Thoracic aorta (tissue), 2 donors: ENCODE results near the gene RNF223. TPM values are rescaled to one million over a fixed set of nuclear protein-coding genes. Genes with fewer than 3 reads are reported as not detected.
"Not testable (repeated sequence)": the region's sequence is repeated elsewhere in the genome, so short reads cannot be mapped to it uniquely, and the experiment has no call there.

Experiments used
- ATAC-seq: fragments of 150-250 bp; one replicate; pipeline ENCODE4 v1.8.0; 2017; ENCODE audit warnings: low read depth; ENCODE audit not compliant: insufficient number of reproducible peaks, low FRiP score
- DNase-seq: peaks from one replicate; pipeline ENCODE4 v3.0.0-alpha.2; 2020; ENCODE audit warnings: low spot score
- H3K27ac ChIP-seq, 2 donors: fragments of 200-600 bp; sonication (generic); 1 replicate in 1 of 2; 2 replicates in 1 of 2; pipeline ENCODE4 v1.5.1; 2016; ENCODE audit warnings: mild to moderate bottlenecking in 2 of 2, moderate library complexity in 2 of 2
- H3K27me3 ChIP-seq: fragments of 200-600 bp; sonication (generic); replicated peaks from 2 replicates; pipeline ENCODE4 v1.6.0; 2016; ENCODE audit warnings: mild to moderate bottlenecking; ENCODE audit not compliant: insufficient read depth
- H3K36me3 ChIP-seq: fragments of 200-600 bp; sonication (generic); one replicate; pipeline ENCODE4 v1.5.1; 2016
- H3K4me1 ChIP-seq, 2 donors: fragments of 200-600 bp; sonication (generic); 1 replicate in 1 of 2; 2 replicates in 1 of 2; pipeline versions ENCODE4 v1.5.1 to v1.6.0; 2016; ENCODE audit warnings: low read depth in 2 of 2, mild to moderate bottlenecking in 1 of 2; ENCODE audit not compliant: control insufficient read depth in 1 of 2
- H3K4me3 ChIP-seq: fragments of 200-600 bp; sonication (generic); 2 replicates; pipeline ENCODE4 v1.5.1; 2016; ENCODE audit warnings: mild to moderate bottlenecking
- H3K9me3 ChIP-seq: fragments of 200-600 bp; sonication (generic); 2 replicates; pipeline ENCODE4 v1.5.1; 2016
- total RNA-seq, 2 donors: library from RNA; depleted of rRNA; stranded (reverse); fragments of >200 nt; gene quantifications; one replicate each; pipeline versions ENCODE4 v1.1.0 to v1.2.3, GENCODE V29; 2016
- TF ChIP-seq, protein P1 (sequence below): fragments of 200-600 bp; sonication (generic); IDR thresholded peaks from one replicate; pipeline ENCODE4 v1.5.1; 2019; ENCODE audit warnings: antibody characterized with exemption

Gene RNF223
- total RNA-seq, 2 donors from 2014 or later = 0.71 TPM; not detected in 1

DNA sequence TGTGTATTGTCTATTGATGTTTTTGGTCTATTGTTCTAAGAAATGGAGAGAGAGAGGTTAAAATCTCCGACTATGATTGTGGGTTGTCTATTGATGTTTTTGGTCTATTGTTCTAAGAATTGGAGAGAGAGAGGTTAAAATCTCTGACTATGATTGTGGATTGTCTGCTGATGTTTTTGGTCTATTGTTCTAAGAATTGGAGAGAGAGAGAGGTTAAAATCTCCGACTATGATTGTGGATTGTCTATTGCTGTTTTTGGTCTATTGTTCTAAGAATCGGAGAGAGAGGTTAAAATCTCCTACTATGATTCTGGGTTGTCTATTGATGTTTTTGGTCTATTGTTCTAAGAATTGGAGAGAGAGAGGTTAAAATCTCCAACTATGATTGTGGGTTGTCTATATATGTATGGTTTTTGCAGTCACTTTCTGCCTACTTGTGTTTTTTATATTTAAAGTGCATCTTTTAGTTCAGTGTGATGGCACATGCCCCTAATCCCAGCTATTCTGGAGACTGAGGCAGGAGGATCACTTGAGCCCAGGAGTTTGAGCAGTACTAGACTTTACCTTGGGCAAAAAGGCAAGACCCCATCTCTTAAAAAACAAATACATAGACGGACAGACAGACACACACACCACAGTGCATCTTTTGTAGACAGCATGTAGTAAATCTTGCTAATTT, 25.5 kb upstream of the RNF223 start:
- ATAC-seq = no peak
- H3K27me3 ChIP-seq = no peaks in the 10 kb centered on the region
- no peak overlapping the region for H3K27ac ChIP-seq

DNA sequence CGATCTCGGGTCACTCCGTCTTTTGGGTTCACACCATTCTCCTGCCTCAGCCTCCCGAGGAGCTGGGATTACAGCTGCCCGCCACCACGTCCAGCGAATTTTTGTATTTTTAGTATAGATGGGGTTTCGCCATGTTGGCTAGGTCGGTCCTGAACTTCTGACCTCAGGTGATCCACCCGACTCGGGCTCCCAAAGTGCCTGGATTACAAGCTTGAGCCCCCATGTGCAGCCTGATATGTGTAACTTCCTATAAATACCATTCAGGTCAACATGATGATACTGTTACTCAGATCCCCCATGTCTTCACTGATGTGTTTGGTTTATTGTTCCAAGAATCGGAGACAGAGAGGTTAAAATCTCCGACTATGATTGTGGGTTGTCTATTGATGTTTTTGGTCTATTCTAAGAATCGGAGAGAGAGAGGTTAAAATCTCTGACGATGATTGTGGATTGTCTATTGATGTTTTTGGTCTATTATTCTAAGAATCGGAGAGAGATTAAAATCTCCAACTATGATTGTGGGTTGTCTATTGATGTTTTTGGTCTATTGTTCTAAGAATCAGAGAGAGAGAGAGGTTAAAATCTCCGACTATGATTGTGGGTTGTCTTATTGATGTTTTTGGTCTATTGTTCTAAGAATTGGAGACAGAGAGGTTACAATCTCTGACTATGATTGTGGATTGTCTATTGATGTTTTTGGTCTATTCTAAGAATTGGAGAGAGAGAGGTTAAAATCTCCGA, 24.7 kb upstream of the RNF223 start:
- ATAC-seq (no peak), DNase-seq (no peak)
- TF ChIP-seq, protein P1, sequence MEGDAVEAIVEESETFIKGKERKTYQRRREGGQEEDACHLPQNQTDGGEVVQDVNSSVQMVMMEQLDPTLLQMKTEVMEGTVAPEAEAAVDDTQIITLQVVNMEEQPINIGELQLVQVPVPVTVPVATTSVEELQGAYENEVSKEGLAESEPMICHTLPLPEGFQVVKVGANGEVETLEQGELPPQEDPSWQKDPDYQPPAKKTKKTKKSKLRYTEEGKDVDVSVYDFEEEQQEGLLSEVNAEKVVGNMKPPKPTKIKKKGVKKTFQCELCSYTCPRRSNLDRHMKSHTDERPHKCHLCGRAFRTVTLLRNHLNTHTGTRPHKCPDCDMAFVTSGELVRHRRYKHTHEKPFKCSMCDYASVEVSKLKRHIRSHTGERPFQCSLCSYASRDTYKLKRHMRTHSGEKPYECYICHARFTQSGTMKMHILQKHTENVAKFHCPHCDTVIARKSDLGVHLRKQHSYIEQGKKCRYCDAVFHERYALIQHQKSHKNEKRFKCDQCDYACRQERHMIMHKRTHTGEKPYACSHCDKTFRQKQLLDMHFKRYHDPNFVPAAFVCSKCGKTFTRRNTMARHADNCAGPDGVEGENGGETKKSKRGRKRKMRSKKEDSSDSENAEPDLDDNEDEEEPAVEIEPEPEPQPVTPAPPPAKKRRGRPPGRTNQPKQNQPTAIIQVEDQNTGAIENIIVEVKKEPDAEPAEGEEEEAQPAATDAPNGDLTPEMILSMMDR = no peak
- H3K9me3 ChIP-seq = no peaks in the 10 kb centered on the region
- H3K4me3 ChIP-seq = no peak overlapping the region
- no peaks in the 10 kb centered on the region for H3K4me1 ChIP-seq
- H3K27ac ChIP-seq = no peak overlapping the region
- H3K36me3 ChIP-seq = no peaks in the 10 kb centered on the region
- no peaks in the 10 kb centered on the region for H3K27me3 ChIP-seq

More for the DNA sequence above, 25.5 kb upstream of the RNF223 start:
- no peaks in the 10 kb centered on the region for H3K9me3 ChIP-seq
- no peak for DNase-seq
- TF ChIP-seq, protein P1 = no peak
- H3K36me3 ChIP-seq = no peaks in the 10 kb centered on the region
- no peaks in the 10 kb centered on the region for H3K4me1 ChIP-seq
- H3K4me3 ChIP-seq = no peak overlapping the region

DNA sequence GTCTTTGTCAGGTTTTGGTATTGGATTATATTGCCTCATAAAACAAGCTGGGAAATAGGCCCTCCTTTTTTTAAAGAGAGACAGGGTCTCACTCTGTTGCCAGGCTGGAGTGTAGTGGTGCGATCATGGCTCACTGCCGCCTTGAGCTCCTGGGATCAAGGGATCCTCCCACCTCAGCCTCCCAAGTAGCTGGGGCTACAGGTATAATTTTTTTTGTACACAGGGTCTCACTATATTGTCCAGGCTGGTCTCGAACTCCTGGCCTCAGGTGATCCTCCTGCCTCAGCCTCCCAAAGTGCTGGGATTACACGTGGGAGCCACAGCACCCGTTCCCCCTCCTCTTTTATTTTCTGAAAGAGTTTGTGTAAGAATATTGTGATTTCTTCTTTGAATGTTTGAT, 22.0 kb upstream of the RNF223 start:
- not testable (repeated sequence) for DNase-seq, H3K27me3 ChIP-seq

DNA sequence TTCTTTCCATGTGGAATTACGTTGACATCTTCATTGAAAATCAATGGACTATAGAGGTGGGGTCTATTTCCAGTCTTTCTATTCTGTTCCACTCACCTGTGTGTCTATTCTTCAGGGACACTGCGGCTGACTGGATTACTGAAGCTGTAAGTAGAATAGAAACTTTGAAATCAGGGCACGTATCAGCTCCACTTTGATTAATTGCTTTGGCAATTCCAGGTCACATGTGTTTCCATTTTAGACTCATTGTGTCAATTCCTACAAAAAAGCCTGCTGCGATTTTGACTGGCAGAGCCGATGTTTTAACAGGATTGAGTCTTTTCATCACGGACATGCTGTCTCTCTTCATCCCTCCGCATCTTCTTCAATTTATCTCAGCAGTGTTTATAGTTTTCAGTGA, 20.9 kb upstream of the RNF223 start:
- Histone ChIP-seq H3K9me3 (no peaks in the 10 kb centered on the region), H3K27ac (no peak overlapping the region), H3K4me3 (no peak overlapping the region), H3K36me3 (no peaks in the 10 kb centered on the region), H3K4me1 (no peaks in the 10 kb centered on the region), H3K27me3 (no peaks in the 10 kb centered on the region)
- ATAC-seq = no peak
- TF ChIP-seq, protein P1 = no peak
- DNase-seq = no peak

More for the DNA sequence above, 22.0 kb upstream of the RNF223 start:
- not testable (repeated sequence) for H3K27ac ChIP-seq, H3K4me3 ChIP-seq, ATAC-seq, H3K4me1 ChIP-seq, H3K36me3 ChIP-seq, H3K9me3 ChIP-seq

DNA sequence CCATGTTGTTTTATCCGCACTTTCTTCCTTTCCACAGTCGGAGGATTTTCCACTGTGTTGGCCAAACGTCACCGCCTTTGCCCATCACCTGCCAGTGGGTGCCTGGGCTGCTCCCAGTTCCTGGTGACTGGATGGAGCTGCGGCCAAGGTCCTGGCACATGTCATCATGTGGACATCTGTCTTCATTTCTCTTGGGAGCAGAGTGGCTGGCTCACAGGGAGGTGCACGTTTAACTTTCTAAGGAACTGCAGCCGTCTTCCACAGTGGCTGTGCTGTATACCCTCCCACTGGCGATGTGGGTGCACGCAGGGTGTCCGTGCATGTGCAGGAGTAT, 19.5 kb upstream of the RNF223 start:
- no peaks in the 10 kb centered on the region for H3K36me3 ChIP-seq
- TF ChIP-seq, protein P1 = no peak
- DNase-seq (no peak), ATAC-seq (no peak)
- no peak overlapping the region for H3K27ac ChIP-seq
- no peaks in the 10 kb centered on the region for H3K4me1 ChIP-seq
- no peak overlapping the region for H3K4me3 ChIP-seq
- H3K9me3 ChIP-seq = no peaks in the 10 kb centered on the region
- no peaks in the 10 kb centered on the region for H3K27me3 ChIP-seq
